ENCODE data around the gene ISM1.

GRCh38 chr20:13263451-13263850 is 42.4 kb downstream of the ISM1 start:
- TF ChIP-seq POLR2AphosphoS5 (IDR thresholded peaks at IDR 0.05) (no peak), CTCF (IDR thresholded peaks at IDR 0.05) (no peak), EP300 (IDR thresholded peaks at IDR 0.05) (no peak), POLR2A (IDR thresholded peaks at IDR 0.05) (no peak)
